ENCODE measurements around the gene KCND3. TPM values are rescaled to one million over a fixed set of nuclear protein-coding genes. Genes with fewer than 3 reads are reported as not detected.

The KCND3 gene
- total and polyA plus RNA-seq, 2 of the 4 experiments (the other 2 are of a cell fraction): under 0.01 to 0.03 TPM

DNA sequence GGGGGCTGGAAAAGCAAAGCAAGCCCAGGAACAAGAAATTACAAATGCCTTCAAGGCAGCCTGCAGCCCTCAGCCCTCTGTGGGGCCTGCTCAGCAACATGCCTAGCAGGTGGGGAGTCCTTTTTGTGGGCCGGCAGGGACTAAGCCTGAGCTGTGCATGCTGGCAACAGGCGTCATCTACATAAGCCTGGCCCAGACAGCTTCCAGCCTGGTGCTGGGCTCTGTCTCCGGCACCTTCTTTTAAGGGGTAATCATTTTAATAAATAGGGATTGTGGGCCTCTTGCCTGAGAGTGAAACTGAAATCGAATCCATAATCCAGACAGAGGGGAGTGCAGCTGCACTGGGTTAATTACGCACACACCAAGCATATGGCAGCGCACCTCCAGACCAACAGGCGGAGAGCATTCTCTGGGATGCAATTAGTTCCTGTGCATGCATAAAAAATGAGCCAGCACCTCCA lies 137.2 kb downstream of the KCND3 start:
- Histone ChIP-seq H3K18ac (ENCODE audit: low read depth, low read length) (no peak overlapping the region), H3K36me3 (ENCODE audit: control insufficient read depth, insufficient read depth, low read length) (no peaks in the 10 kb centered on the region), H2BK20ac (ENCODE audit: low read depth, low read length) (no peak overlapping the region), H3K23ac (ENCODE audit: low read depth, low read length) (no peak overlapping the region), H3K9me3 (ENCODE audit: control insufficient read depth, insufficient read depth, low read length) (no peaks in the 10 kb centered on the region), H3K27me3 (ENCODE audit: control insufficient read depth, insufficient read depth, low read length) (peaks cover 36% of the 10 kb centered on the region), H2AFZ (replicated peaks; ENCODE audit: low read length, poor library complexity) (no peak overlapping the region), H3K27ac (ENCODE audit: insufficient read depth, low read length) (no peak overlapping the region), H2AK5ac (ENCODE audit: low read depth, low read length) (no peak overlapping the region), H3K9ac (ENCODE audit: low read depth, low read length) (no peak overlapping the region), H3K4ac (ENCODE audit: low read depth, low read length) (no peak overlapping the region), H3K4me3 (ENCODE audit: insufficient read depth, low read depth, low read length) (no peak overlapping the region), H2BK120ac (ENCODE audit: low read depth, low read length) (no peak overlapping the region), H3K56ac (ENCODE audit: extremely low read depth, insufficient read depth, low read length) (no peak overlapping the region), H4K91ac (ENCODE audit: insufficient read depth, low read depth, low read length) (no peak overlapping the region), H3K79me1 (ENCODE audit: low read depth in 1 of 2, low read length in 2 of 2) (no peaks in the 10 kb centered on the region), H2AK9ac (replicated peaks; ENCODE audit: low read depth, low read length, poor library complexity) (no peak overlapping the region), H4K20me1 (ENCODE audit: insufficient read depth, low read length) (no peaks in the 10 kb centered on the region), H3K9me1 (ENCODE audit: insufficient read depth, low read length) (no peaks in the 10 kb centered on the region), H2BK5ac (ENCODE audit: low read depth, low read length, poor library complexity, severe bottlenecking) (no peak overlapping the region), H4K8ac (ENCODE audit: low read depth in 2 of 2, low read length in 2 of 2) (no peak overlapping the region), H4K5ac (ENCODE audit: low read depth, low read length) (no peak overlapping the region), H3K4me2 (ENCODE audit: low read depth, low read length) (no peak overlapping the region), H3K4me1 (ENCODE audit: control insufficient read depth, insufficient read depth, low read length) (no peaks in the 10 kb centered on the region), H3K14ac (replicated peaks; ENCODE audit: low read depth, low read length) (no peak overlapping the region), H2BK15ac (ENCODE audit: low read depth, low read length) (no peak overlapping the region)
- no TSS peak for BruUV-seq (replicated peaks)
- POLR2A ChIA-PET (ENCODE audit: unreplicated experiment): no interaction called here
- in situ Hi-C loops (cut with MboI; ENCODE audit: low sequenced_read_pairs) (no loop called here), dilution Hi-C loops (cut with HindIII; ENCODE audit: low sequenced_read_pairs, unreplicated experiment) (no loop called here), intact Hi-C loops (cut with micrococcal nuclease) (no loop called here)
- DNase-seq: no peak
- ATAC-seq (ENCODE audit: low read depth): no peak
- TF ChIP-seq, protein P1, sequence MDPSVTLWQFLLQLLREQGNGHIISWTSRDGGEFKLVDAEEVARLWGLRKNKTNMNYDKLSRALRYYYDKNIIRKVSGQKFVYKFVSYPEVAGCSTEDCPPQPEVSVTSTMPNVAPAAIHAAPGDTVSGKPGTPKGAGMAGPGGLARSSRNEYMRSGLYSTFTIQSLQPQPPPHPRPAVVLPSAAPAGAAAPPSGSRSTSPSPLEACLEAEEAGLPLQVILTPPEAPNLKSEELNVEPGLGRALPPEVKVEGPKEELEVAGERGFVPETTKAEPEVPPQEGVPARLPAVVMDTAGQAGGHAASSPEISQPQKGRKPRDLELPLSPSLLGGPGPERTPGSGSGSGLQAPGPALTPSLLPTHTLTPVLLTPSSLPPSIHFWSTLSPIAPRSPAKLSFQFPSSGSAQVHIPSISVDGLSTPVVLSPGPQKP (IDR thresholded peaks at IDR 0.05; ENCODE audit: borderline replicate concordance, low read depth, low read length): no peak
- TF ChIP-seq, protein P2, sequence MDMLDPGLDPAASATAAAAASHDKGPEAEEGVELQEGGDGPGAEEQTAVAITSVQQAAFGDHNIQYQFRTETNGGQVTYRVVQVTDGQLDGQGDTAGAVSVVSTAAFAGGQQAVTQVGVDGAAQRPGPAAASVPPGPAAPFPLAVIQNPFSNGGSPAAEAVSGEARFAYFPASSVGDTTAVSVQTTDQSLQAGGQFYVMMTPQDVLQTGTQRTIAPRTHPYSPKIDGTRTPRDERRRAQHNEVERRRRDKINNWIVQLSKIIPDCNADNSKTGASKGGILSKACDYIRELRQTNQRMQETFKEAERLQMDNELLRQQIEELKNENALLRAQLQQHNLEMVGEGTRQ (IDR thresholded peaks at IDR 0.05; ENCODE audit: low read depth, low read length): no peak
- no peak for TF ChIP-seq SMC3 (IDR thresholded peaks at IDR 0.05; ENCODE audit: low read depth, low read length)
- TF ChIP-seq NFE2L2 (IDR thresholded peaks at IDR 0.05; ENCODE audit: low read depth, low read length): no peak
- no peak for TF ChIP-seq BHLHE40 (IDR thresholded peaks at IDR 0.05; ENCODE audit: low read depth, low read length)
- TF ChIP-seq CEBPB (IDR thresholded peaks at IDR 0.05; ENCODE audit: low read depth, low read length): no peak
- no peak for TF ChIP-seq CHD1 (IDR thresholded peaks at IDR 0.05; ENCODE audit: low read depth, low read length)
- TF ChIP-seq MXI1 (IDR thresholded peaks at IDR 0.05; ENCODE audit: borderline replicate concordance, low read depth, low read length): no peak
- CTCF ChIA-PET: no interaction called here
- 94% methylated on average over 3 of the region's 7 CpGs; no CpG with 5 or more reads in 1 of the 2 experiments for WGBS, 2 experiments (ENCODE audit: extremely low coverage in 2 of 2, insufficient read length in 1 of 2)

All from IMR-90 (cell line).